MCF 10A (cell line): ENCODE results near the gene UTP3. TPM values are rescaled to one million over a fixed set of nuclear protein-coding genes. Genes with fewer than 3 reads are reported as not detected.
"Not testable (repeated sequence)": the region's sequence is repeated elsewhere in the genome, so short reads cannot be mapped to it uniquely, and the experiment has no call there.

Experiments used
- Bru-seq: library from RNA; stranded (reverse); fragments of 400-500 nt; gene quantifications from one replicate; lab custom pipeline; 2021; lab: Mats Ljungman, UMichigan
- BruChase-seq, 2 experiments: library from RNA; stranded (reverse); fragments of 400-500 nt; gene quantifications; one replicate each; lab custom pipeline; 2021; lab: Mats Ljungman, UMichigan
- BruUV-seq: library from RNA; stranded (reverse); fragments of 400-500 nt; replicated peaks from 2 replicates; lab custom pipeline; 2021; lab: Mats Ljungman, UMichigan
- CTCF ChIA-PET: fragments of 300-600 bp; sonication (Branson Sonifier 250); formaldehyde crosslinking; extraction: SDS; loops from one replicate; lab custom pipeline; 2021; ENCODE audit warnings: antibody characterized with exemption, inconsistent platforms; lab: Yijun Ruan, JAX
- POLR2A ChIA-PET: fragments of 300-600, 350-650 bp; sonication (Branson Sonifier 250); formaldehyde crosslinking; extraction: SDS; loops from one replicate; lab custom pipeline; 2020; ENCODE audit warnings: antibody characterized with exemption, inconsistent platforms; lab: Yijun Ruan, JAX
- DNase-seq: peaks from one replicate; pipeline ENCODE4 v3.0.0-alpha.2; 2018; ENCODE audit not compliant: unreplicated experiment
- H3K27ac Mint-ChIP-seq: one replicate; pipeline ENCODE4 v1.8.0; 2022; ENCODE audit warnings: mild to moderate bottlenecking, low read depth, mixed read lengths; ENCODE audit not compliant: unreplicated experiment
- H3K27me3 Mint-ChIP-seq: one replicate; pipeline ENCODE4 v1.8.0; 2022; ENCODE audit warnings: mixed read lengths; ENCODE audit not compliant: insufficient read depth, unreplicated experiment
- H3K36me3 Mint-ChIP-seq: one replicate; pipeline ENCODE4 v1.8.0; 2022; ENCODE audit warnings: mild to moderate bottlenecking, moderate library complexity, mixed read lengths; ENCODE audit not compliant: insufficient read depth, unreplicated experiment
- H3K4me1 Mint-ChIP-seq: one replicate; pipeline ENCODE4 v1.8.0; 2022; ENCODE audit warnings: mixed read lengths; ENCODE audit not compliant: insufficient read depth, unreplicated experiment
- H3K4me3 Mint-ChIP-seq: one replicate; pipeline ENCODE4 v1.8.0; 2022; ENCODE audit warnings: mild to moderate bottlenecking, moderate library complexity, mixed read lengths; ENCODE audit not compliant: unreplicated experiment
- H3K9me3 Mint-ChIP-seq: one replicate; pipeline ENCODE4 v1.8.0; 2022; ENCODE audit warnings: mixed read lengths; ENCODE audit not compliant: unreplicated experiment
- intact Hi-C: fragments of 100-400 bp; cut with micrococcal nuclease; formaldehyde crosslinking; loops from 2 replicates; pipeline ENCODE4 v1.14.1; 2022
- long read RNA-seq: library from polyadenylated mRNA; stranded (forward); transcript quantifications from one replicate; pipeline ENCODE4 v2.0.0, GENCODE V29; 2022
- total RNA-seq: library from RNA; stranded (reverse); gene quantifications from 2 replicates; pipeline ENCODE4 v1.2.3, GENCODE V29; 2022
- TF ChIP-seq, protein P1 (sequence below): fragments of 200-600 bp; IDR thresholded peaks from one replicate; pipeline ENCODE4 v1.8.0; 2022; ENCODE audit warnings: antibody characterized with exemption, mild to moderate bottlenecking; ENCODE audit not compliant: unreplicated experiment

Gene UTP3, protein sequence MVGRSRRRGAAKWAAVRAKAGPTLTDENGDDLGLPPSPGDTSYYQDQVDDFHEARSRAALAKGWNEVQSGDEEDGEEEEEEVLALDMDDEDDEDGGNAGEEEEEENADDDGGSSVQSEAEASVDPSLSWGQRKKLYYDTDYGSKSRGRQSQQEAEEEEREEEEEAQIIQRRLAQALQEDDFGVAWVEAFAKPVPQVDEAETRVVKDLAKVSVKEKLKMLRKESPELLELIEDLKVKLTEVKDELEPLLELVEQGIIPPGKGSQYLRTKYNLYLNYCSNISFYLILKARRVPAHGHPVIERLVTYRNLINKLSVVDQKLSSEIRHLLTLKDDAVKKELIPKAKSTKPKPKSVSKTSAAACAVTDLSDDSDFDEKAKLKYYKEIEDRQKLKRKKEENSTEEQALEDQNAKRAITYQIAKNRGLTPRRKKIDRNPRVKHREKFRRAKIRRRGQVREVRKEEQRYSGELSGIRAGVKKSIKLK
- total RNA-seq (45.4 and 47.5 TPM in 2 replicates), Bru-seq, nascent RNA (percentile 98 among the genes with signal in this experiment), BruChase-seq, experiment 1, labeled RNA remaining after a 6-hour chase (percentile 97 among the genes with signal in this experiment), BruChase-seq, experiment 2, labeled RNA remaining after a 2-hour chase (percentile 99 among the genes with signal in this experiment)
- long read RNA-seq, transcript UTP3-201 (1 exons, 2,073 nt), result major isoform, 26 of 26 reads
- long read RNA-seq, partial matches to known transcripts, result 0 of 26 reads
- long read RNA-seq, other reads (novel, unspliced or antisense), result 0 of 26 reads

DNA sequence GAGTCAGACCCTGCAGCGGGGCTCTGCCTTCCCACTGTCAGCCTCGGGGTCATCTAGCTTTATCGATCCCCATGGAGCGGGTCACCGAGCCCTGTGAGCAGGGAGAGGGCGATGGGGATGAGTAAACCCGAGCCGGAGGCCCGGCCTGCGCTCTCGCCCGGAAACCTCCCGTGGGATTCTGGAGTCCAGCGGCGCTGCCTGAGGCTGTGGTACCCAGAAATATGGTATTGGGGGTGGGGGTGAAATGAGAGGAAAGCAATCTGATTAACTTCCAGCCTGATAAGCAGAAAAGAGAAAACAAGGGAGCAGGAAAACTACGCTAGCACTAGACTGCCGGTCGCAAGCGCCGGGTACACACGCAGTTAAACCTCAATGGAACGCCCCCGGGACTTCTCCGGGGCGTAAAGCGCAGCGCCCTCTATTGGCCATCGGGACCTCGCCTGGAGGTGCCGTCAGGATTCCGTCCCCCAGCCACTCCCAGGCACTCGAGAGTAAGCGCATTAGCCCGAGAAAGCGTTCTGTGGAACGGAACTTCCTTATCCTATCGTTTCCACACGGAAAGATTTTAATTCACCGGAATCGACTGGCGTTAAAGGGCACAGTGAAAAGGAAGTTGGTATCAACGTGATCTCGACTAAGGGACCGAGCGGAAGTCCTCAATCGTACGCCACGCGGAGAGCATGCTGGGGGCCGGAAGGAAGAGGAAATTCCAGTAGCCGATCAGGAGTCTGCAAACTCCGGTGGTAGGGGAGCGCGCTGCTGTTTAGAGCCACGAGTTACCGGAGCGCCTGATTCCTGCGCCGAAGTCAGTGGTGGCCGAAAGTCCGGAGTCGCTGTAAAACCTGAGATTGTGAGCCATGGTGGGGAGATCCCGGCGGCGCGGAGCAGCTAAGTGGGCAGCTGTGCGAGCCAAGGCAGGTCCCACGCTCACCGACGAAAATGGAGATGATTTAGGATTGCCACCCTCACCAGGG lies at the start of gene UTP3:
Gene UTP3 (plus strand): TSS at position 712 of the 974 bp plus-strand sequence. CDS start 146 bp downstream, at position 858.
- TF ChIP-seq, protein P1, sequence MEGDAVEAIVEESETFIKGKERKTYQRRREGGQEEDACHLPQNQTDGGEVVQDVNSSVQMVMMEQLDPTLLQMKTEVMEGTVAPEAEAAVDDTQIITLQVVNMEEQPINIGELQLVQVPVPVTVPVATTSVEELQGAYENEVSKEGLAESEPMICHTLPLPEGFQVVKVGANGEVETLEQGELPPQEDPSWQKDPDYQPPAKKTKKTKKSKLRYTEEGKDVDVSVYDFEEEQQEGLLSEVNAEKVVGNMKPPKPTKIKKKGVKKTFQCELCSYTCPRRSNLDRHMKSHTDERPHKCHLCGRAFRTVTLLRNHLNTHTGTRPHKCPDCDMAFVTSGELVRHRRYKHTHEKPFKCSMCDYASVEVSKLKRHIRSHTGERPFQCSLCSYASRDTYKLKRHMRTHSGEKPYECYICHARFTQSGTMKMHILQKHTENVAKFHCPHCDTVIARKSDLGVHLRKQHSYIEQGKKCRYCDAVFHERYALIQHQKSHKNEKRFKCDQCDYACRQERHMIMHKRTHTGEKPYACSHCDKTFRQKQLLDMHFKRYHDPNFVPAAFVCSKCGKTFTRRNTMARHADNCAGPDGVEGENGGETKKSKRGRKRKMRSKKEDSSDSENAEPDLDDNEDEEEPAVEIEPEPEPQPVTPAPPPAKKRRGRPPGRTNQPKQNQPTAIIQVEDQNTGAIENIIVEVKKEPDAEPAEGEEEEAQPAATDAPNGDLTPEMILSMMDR, result peak; percentile 92
- POLR2A ChIA-PET, result interaction anchor here (0.7 to 7.8 kb wide), 14 partner anchors 9 to 572 kb away, joined by 3 to 278 read pairs (median 5); partner anchors contain the start of genes DCK, GRSF1, JCHAIN and MOB1B
- peaks cover 41% of the 10 kb centered on the region for H3K36me3 Mint-ChIP-seq
- DNase-seq, result peak; percentile 98
- H3K4me3 Mint-ChIP-seq, result peak within 1 kb of the TSS; percentile 98
- intact Hi-C loops, result loop anchor here (1.0 to 5.0 kb wide), 5 partner anchors 17 to 304 kb away; partner anchors contain the start of genes DCK and GRSF1
- H3K27ac Mint-ChIP-seq, result peak within 1 kb of the TSS; percentile 96
- H3K4me1 Mint-ChIP-seq, result peaks cover 19% of the 10 kb centered on the region
- no TSS peak for BruUV-seq
- CTCF ChIA-PET, result interaction anchor here (0.6 to 3.7 kb wide), 25 partner anchors 11 to 820 kb away, joined by 3 to 37 read pairs (median 4); partner anchors contain the start of gene DCK
- no peaks in the 10 kb centered on the region for H3K9me3 Mint-ChIP-seq
- H3K27me3 Mint-ChIP-seq, result no peaks in the 10 kb centered on the region

DNA sequence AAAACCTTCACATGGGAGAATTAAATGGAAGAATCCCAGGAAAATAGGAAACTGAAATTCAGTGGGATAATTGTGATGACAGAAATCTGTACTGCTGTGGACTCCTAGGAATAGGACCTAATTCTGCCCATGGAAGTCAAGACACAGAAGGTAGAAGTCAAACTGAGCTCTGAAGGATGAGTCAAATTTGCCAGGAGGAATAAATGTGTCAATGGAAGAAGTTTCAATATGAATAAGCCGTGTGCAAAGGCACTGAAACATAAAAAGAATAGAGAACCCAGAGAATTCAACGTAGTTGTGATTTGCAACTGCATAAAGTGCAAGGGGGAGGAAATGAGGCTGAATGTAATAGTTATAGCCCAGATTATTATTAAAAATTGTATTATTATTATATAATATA lies 48.1 kb upstream of the UTP3 start:
- H3K27ac Mint-ChIP-seq, result no peak overlapping the region
- TF ChIP-seq, protein P1, result no peak
- H3K9me3 Mint-ChIP-seq, result no peaks in the 10 kb centered on the region
- H3K4me1 Mint-ChIP-seq, result no peaks in the 10 kb centered on the region
- intact Hi-C loops, result no loop called here
- DNase-seq, result no peak
- no TSS peak for BruUV-seq
- H3K27me3 Mint-ChIP-seq, result no peaks in the 10 kb centered on the region
- CTCF ChIA-PET, result interaction anchor here (0.7 kb wide), 1 partner anchor 1478 kb away, joined by 3 read pairs; no protein-coding TSS in a partner anchor
- no peaks in the 10 kb centered on the region for H3K36me3 Mint-ChIP-seq
- H3K4me3 Mint-ChIP-seq, result no peak overlapping the region
- POLR2A ChIA-PET, result no interaction called here

DNA sequence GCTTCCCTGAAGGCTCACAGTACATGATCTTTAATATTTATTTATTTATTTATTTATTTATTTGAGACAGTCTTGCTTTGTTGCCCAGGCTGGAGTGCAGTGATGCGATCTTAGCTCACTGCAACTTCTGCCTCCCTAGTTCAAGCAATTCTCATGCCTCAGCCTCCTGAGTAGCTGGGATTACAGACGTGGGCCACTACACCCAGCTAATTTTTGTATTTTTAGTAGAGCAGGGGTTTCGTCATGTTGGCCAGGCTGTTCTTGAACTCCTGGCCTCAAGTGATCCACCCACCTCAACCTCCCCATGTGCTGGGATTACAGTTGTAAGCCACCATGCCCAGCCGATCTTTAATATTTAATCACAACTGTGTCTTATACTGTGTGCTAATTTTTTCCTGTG lies 37.6 kb upstream of the UTP3 start:
- BruUV-seq, H3K9me3 Mint-ChIP-seq, H3K4me1 Mint-ChIP-seq, POLR2A ChIA-PET, DNase-seq, H3K27ac Mint-ChIP-seq, H3K4me3 Mint-ChIP-seq, H3K36me3 Mint-ChIP-seq: not testable (repeated sequence)
- peaks cover 11% of the 10 kb centered on the region for H3K27me3 Mint-ChIP-seq
- CTCF ChIA-PET, result interaction anchor here (0.9 to 2.3 kb wide), 14 partner anchors 8 to 1068 kb away, joined by 3 to 21 read pairs (median 6); no protein-coding TSS in a partner anchor
- intact Hi-C loops, result loop anchor here (5.0 to 10.0 kb wide), 3 partner anchors 37 to 534 kb away; partner anchors contain the start of gene UTP3
